ENCODE measurements around the gene LPAR3. TPM values are rescaled to one million over a fixed set of nuclear protein-coding genes. Genes with fewer than 3 reads are reported as not detected.

LPAR3 gene
- total and polyA plus RNA-seq, 2 of the 13 experiments (the other 11 are each of a cell fraction or from before 2014, with no cell fraction given), result not detected

- POLR2A ChIA-PET, result no interaction called here
- CTCF ChIA-PET (ENCODE audit: low intra/inter-chr PET ratio, low total read pairs), result no interaction called here
- no peak for FAIRE-seq
- no peaks in the 10 kb centered on the region for H3K9me3 ChIP-seq (ENCODE audit: low read length)
- H3K36me3 ChIP-seq (replicated peaks in 1 of 2; ENCODE audit: control insufficient read depth in 1 of 2, insufficient read depth in 2 of 2, low read length in 2 of 2), result no peaks in the 10 kb centered on the region
- no peaks in the 10 kb centered on the region for H4K20me1 ChIP-seq (ENCODE audit: insufficient read depth, low read length)
- no peaks in the 10 kb centered on the region for H3K79me2 ChIP-seq (ENCODE audit: insufficient read depth, low read length)
- no peak for ATAC-seq
- H3K4me2 ChIP-seq (ENCODE audit: low read depth, low read length), result no peak overlapping the region
- no peak overlapping the region for H2AFZ ChIP-seq (ENCODE audit: low read length)
- no peak for DNase-seq (ENCODE audit: low spot score)
- BruUV-seq (replicated peaks), result no TSS peak
- intact Hi-C loops (cut with micrococcal nuclease; ENCODE audit: unreplicated experiment) (no loop called here), in situ Hi-C loops (cut with HindIII; ENCODE audit: extremely low pct_ligation_motif_present, low pct_unique_long_range_greater_than_20kb) (no loop called here)
- no peaks in the 10 kb centered on the region for H3K4me1 ChIP-seq (ENCODE audit: insufficient read depth, low read length)
- H3K9ac ChIP-seq (ENCODE audit: insufficient read depth, low read depth, low read length), result no peak overlapping the region
- TF ChIP-seq GABPA (IDR thresholded peaks at IDR 0.05; ENCODE audit: low read depth, low read length) (no peak), GABPA (CRISPR knock-in tag; IDR thresholded peaks at IDR 0.05; ENCODE audit: low read depth) (no peak), MLXIP (CRISPR knock-in tag; IDR thresholded peaks at IDR 0.05; ENCODE audit: borderline replicate concordance) (no peak), KDM5A (IDR thresholded peaks at IDR 0.05; ENCODE audit: borderline replicate concordance, low read length) (no peak), ATAD3A (CRISPR knock-in tag; IDR thresholded peaks at IDR 0.05) (no peak), NFYB (CRISPR knock-in tag; IDR thresholded peaks at IDR 0.05) (no peak), SATB2 (CRISPR knock-in tag; IDR thresholded peaks at IDR 0.05) (no peak), TCF7L2 (IDR thresholded peaks at IDR 0.05; ENCODE audit: low read depth, low read length) (no peak), SP1 (IDR thresholded peaks at IDR 0.05) (no peak), SP1 (CRISPR knock-in tag; IDR thresholded peaks at IDR 0.05) (no peak), ZNF672 (CRISPR knock-in tag; IDR thresholded peaks at IDR 0.05) (no peak), ZNF501 (CRISPR knock-in tag; IDR thresholded peaks at IDR 0.05) (no peak), U2AF2 (IDR thresholded peaks at IDR 0.05; ENCODE audit: low read depth, low read length) (no peak), KAT7 (CRISPR knock-in tag; IDR thresholded peaks at IDR 0.05; ENCODE audit: borderline replicate concordance) (no peak), SNRNP70 (IDR thresholded peaks at IDR 0.05; ENCODE audit: low read depth, low read length) (no peak), KLF6 (CRISPR knock-in tag; IDR thresholded peaks at IDR 0.05) (no peak)
- TF ChIP-seq, protein P1, sequence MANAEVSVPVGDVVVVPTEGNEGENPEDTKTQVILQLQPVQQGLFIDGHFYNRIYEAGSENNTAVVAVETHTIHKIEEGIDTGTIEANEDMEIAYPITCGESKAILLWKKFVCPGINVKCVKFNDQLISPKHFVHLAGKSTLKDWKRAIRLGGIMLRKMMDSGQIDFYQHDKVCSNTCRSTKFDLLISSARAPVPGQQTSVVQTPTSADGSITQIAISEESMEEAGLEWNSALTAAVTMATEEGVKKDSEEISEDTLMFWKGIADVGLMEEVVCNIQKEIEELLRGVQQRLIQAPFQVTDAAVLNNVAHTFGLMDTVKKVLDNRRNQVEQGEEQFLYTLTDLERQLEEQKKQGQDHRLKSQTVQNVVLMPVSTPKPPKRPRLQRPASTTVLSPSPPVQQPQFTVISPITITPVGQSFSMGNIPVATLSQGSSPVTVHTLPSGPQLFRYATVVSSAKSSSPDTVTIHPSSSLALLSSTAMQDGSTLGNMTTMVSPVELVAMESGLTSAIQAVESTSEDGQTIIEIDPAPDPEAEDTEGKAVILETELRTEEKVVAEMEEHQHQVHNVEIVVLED (CRISPR knock-in tag; IDR thresholded peaks at IDR 0.05; ENCODE audit: borderline replicate concordance), result no peak
- no peak overlapping the region for H3K4me3 ChIP-seq (replicated peaks in 1 of 3; ENCODE audit: insufficient read depth in 1 of 3, low read depth in 2 of 3, low read length in 3 of 3)
- 0% methylated on average over 3 of the region's 3 CpGs for WGBS (ENCODE audit: low lambda C conversion rate)
- no peak overlapping the region for H3K27ac ChIP-seq (ENCODE audit: extremely low read length, insufficient read depth, low read length)
- H3K27me3 ChIP-seq (ENCODE audit: control insufficient read depth in 1 of 2, insufficient read depth in 2 of 2, low read length in 2 of 2), result no peaks in the 10 kb centered on the region; a peak in 1 of 5 replicates
Measured at GRCh38 chr1:84789014-84789413, 104.0 kb downstream of the LPAR3 start.

Data from HepG2 (cell line).